HG02885 (cell line): ENCODE data around the gene DYRK1A.
"Not testable (repeated sequence)": the region's sequence is repeated elsewhere in the genome, so short reads cannot be mapped to it uniquely, and the experiment has no call there.

Experiments
- ATAC-seq: cut with Tn5 transposase; IDR thresholded peaks from one replicate; pipeline ENCODE4 v1.9.1; 2021; ENCODE audit warnings: mild to moderate bottlenecking; ENCODE audit not compliant: unreplicated experiment, poor library complexity

DYRK1A gene

DNA sequence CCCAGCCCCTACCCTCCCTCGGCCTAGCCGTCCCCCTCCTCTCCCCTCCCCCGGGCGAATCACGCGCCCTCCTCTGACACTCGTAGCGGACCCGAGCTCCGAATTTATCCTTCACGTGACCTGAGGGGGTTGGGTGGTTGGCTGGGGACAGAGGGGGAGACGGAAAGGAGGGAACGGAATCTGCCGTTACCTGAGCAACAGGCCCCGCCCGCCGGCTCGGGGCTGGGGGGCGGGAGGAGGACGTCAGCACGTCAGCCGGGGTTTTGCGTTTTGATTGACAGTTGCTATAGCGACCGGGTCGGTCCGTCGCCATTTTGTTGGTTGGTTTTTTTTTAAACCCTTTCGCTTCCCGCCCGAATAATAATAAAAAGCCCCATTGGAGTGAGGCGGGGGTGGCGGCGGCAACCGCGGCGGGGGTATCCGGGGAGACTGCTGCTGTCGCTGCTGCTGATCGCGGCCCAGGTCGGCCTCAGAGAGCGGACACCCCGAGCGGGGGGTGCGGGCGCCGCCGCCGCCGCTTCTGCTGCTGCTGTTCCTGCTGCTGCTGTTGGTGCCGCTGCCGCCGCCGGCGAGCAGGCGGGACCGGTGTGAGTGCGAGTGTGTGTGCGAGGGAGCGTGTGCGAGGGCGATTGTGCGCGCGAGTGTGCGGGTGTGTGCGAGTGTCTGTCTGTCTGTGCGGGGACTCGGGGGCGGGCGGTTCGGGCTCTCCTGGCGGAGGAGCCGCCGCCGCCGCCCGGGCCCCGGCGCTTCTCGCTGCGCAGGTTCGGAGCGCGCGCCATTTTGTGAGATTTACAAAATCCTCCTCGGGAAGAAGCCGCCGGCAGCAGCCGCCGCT, at the start of gene DYRK1A:
TSS of gene DYRK1A (plus strand) at position 292 of the 835 bp plus-strand sequence. CDS start 53,602 bp downstream, outside the sequence.
- ATAC-seq = peak; percentile 68

DNA sequence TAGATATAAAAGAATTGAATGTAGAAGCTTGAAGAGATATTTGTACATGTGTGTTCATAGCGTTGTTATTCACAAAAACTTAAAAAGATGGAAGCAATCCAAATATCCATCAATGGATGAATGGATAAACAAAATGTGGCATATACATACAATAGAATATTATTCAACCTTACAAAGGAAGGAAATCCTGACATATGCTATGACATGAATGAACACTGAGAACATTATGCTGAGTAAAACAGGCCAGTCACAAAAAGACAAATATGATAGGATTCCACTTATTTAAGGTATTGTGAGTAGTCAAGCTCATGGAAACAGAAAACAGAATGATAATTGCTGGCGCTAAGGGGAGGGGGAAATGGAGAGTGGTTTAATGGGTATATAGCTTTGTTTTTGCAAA, 47.0 kb upstream of the DYRK1A start:
- no peak for ATAC-seq

DNA sequence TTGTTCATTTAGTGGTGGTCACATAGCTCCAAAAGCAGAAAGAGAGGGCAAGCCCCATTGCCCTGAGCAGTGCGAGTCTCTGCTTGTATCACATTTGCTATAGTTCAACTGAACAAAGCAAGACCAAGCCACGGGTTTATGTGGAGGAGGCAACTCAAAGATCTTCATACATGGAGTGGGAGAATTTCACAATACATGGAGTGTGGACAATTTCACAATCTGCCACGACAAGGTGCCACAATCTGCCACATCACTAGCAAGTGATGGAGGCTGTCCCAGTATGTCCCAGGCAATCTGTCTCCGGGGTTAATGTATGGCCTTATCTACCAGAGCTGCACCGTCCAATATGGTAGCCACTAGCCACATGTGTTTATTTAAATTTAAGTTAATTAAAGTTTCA, 44.5 kb upstream of the DYRK1A start:
- ATAC-seq = no peak

DNA sequence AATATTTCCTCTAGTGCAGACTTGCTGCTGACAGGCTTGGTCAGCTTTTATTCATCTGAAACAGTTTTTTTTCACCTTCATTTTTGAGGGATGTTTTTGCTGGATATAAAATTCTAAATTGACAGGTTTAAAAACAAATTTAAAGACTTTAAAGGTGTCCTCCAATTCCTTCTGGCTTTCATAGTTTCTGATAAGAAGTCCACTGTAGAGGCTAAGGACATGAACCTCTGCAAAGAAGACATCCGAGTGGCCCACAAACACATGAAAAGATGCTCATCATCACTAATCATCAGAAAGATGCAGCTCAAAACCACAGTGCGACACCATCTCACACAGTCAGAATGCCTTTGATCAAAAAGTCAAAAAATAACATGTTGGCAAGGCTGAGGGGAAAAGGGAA, 42.0 kb upstream of the DYRK1A start:
- ATAC-seq = no peak

DNA sequence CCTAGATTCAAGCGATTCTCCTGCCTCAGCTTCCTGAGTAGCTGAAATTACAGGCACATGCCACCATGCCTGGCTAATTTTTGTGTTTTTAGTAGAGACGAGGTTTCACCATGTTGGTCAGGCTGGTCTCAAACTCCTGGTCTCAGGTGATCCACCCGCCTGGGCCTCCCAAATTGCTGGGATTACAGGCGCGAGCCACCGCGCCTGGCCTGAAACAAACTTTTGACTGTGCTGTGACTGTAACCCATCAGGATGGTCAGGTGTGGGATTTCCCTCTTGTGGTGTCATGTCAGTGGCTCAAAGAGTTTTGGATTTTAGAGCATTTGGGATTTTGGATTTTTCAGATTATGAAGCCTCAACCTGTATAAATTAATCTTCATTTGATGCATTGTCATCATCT, 38.4 kb upstream of the DYRK1A start:
- ATAC-seq = not testable (repeated sequence)

DNA sequence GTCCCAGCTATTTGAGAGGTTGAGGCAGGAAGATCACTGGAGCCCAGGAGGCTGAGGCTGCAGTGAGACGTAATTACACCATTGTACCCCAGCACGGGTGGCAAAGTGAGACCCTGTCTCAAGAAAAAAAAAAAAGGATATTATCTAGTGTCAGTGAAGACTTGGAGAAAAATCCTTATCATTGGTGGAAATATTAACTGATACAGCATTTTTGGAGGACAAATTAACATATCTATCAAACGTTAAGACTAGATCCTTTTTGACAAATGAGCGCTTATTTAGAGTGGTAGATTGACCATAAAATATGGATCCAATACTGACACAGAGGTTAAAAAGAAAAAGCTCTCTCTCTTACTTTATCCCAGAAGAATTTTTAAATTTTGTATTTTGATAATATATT, 35.2 kb upstream of the DYRK1A start:
- ATAC-seq = no peak

- no peak for ATAC-seq
Observed at GRCh38 chr21:37335053-37335452, 31.5 kb upstream of the DYRK1A start.

DNA sequence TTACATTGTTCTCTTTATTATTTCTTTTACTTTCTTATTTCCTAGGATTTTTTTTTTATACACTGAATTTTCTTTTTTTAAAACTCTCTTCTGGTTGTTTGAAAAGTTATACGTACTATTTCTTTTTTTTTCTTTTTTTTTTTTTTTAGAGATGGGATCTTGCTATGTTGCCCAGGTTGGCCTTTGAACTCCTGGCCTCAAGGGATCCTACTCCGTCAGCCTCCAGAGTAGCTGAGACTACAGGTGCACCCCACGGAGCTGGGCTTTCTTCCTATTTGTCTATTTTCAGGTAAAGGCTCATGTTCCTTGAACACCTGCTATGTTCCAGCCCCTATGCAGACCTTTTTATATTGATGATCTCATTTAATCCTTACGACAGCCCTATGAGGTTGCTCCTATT, 29.4 kb upstream of the DYRK1A start:
- ATAC-seq = no peak

- ATAC-seq = no peak
Observed at GRCh38 chr21:37337831-37338230, 28.7 kb upstream of the DYRK1A start.

GRCh38 chr21:37338671-37339551, 27.7 kb upstream of the DYRK1A start:
- ATAC-seq = no peak

GRCh38 chr21:37339552-37339939, 27.0 kb upstream of the DYRK1A start:
- no peak for ATAC-seq

DNA sequence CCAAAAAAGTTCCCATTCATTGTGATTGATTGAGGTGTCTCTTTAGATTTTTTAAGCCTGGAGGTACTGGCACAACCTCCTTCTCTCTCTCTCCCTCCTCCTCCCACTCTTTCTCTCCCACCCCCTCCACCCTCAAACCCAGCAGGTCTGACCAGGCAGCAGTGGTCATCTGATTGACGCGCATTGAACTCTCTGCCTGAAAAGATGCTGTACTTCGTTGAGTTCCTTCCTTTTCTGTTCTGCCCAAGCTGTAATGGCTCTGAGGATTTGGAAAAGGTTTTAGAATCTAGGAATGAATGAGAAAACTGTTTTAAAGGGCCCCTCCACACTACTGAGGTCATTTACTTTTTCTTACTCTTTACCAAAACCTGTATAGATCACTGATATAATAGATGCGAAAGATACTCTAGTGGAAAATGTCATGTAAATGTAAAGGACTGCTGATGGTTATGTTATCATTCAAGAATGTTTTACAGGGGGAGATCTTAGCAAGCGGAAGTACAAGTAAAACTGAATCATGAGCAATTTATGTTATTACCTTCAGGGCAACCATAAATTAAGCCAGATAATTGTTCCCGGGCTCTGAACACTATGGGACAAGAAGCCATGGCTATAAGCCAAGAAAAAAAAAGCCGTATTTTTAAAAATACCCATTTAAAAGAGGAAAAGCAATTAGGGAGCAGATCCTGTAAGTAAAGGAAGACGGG, 25.2 kb upstream of the DYRK1A start:
- no peak for ATAC-seq

- ATAC-seq = no peak
Observed at GRCh38 chr21:37342046-37342632, 24.4 kb upstream of the DYRK1A start.

DNA sequence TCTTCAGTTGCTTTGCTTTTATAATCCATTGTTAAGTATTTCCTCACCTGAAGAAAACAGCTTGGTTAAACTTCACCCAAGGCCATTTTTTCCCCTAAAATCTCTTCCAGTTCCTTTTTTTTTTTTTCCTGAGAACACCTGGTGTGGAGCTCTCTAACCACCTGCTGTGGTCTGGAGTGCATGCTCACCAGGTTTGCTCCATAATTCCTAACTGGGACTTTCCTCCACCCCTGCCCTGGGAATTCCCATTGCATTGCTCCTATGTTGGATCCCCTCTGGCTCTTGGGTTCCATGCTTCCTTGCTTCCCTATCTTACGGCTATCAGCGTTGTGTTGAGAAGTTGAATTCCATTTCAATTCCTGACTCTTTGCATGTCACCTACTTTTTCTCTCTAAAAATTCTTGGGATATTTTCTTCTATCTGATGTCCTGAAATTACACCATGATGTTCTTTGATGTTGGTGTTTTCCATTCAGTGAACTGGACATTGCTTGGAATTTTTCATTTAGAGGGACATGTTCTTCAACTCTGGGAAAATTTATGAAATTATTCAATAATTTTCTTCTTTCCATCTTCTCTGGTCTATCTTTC, 19.6 kb upstream of the DYRK1A start:
- no peak for ATAC-seq

- ATAC-seq = no peak
Observed at GRCh38 chr21:37348664-37349063, 17.9 kb upstream of the DYRK1A start.

- ATAC-seq = no peak
Observed at GRCh38 chr21:37350472-37350871, 16.1 kb upstream of the DYRK1A start.

DNA sequence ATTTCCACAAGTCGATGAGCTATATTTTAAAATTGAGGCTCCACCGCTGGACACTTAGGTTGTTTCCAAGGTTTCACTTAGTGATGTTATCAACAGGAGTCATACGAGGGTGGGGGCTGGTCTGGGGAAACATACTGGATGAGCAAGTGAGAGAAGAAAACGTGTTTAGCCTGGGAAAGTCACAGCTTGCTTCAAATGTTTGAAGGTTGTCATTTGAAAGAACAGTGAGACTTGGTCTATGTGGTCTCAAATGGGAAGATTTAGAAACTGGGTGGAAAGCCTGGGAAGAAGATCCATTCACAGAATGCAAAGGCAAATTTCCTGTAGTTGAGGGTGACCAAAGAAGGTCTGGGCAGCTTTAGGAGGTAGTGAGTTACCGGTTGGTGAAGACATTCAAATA, 9.9 kb upstream of the DYRK1A start:
- ATAC-seq = no peak

GRCh38 chr21:37357691-37358090, 8.9 kb upstream of the DYRK1A start:
- no peak for ATAC-seq

GRCh38 chr21:37358397-37358796, 8.2 kb upstream of the DYRK1A start:
- no peak for ATAC-seq

DNA sequence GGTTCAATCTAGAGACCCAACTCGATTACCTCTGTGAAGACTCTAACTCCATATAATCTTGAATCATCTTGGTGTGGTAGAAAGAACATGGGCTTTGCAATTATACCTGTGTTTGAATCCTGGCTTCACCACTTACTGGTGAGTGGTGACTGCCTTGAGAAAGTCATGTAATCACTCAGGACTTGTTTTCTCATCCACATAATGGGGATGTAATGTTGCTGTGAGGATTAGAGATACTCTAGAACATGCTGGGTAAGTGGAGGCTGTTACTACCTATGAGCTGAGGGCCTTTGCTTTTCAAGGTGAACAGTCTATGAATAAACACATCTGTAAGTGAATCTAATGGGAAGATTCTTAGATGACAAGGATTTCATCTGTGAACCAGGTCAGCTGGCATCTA, 2.6 kb upstream of the DYRK1A start:
- ATAC-seq = no peak
